MCF 10A (cell line): Measurements from ENCODE around the gene ARL6IP5. TPM values are rescaled to one million over a fixed set of nuclear protein-coding genes. Genes with fewer than 3 reads are reported as not detected.

Experiments
- BruUV-seq: library from RNA; stranded (reverse); fragments of 400-500 nt; replicated peaks from 2 replicates; lab custom pipeline; 2021; lab: Mats Ljungman, UMichigan
- CTCF ChIA-PET: fragments of 300-600 bp; sonication (Branson Sonifier 250); formaldehyde crosslinking; extraction: SDS; loops from one replicate; lab custom pipeline; 2021; ENCODE audit warnings: antibody characterized with exemption, inconsistent platforms; lab: Yijun Ruan, JAX
- POLR2A ChIA-PET: fragments of 300-600, 350-650 bp; sonication (Branson Sonifier 250); formaldehyde crosslinking; extraction: SDS; loops from one replicate; lab custom pipeline; 2020; ENCODE audit warnings: antibody characterized with exemption, inconsistent platforms; lab: Yijun Ruan, JAX
- DNase-seq: peaks from one replicate; pipeline ENCODE4 v3.0.0-alpha.2; 2018; ENCODE audit not compliant: unreplicated experiment
- H3K27ac Mint-ChIP-seq: one replicate; pipeline ENCODE4 v1.8.0; 2022; ENCODE audit warnings: mild to moderate bottlenecking, low read depth, mixed read lengths; ENCODE audit not compliant: unreplicated experiment
- H3K27me3 Mint-ChIP-seq: one replicate; pipeline ENCODE4 v1.8.0; 2022; ENCODE audit warnings: mixed read lengths; ENCODE audit not compliant: insufficient read depth, unreplicated experiment
- H3K36me3 Mint-ChIP-seq: one replicate; pipeline ENCODE4 v1.8.0; 2022; ENCODE audit warnings: mild to moderate bottlenecking, moderate library complexity, mixed read lengths; ENCODE audit not compliant: insufficient read depth, unreplicated experiment
- H3K4me1 Mint-ChIP-seq: one replicate; pipeline ENCODE4 v1.8.0; 2022; ENCODE audit warnings: mixed read lengths; ENCODE audit not compliant: insufficient read depth, unreplicated experiment
- H3K4me3 Mint-ChIP-seq: one replicate; pipeline ENCODE4 v1.8.0; 2022; ENCODE audit warnings: mild to moderate bottlenecking, moderate library complexity, mixed read lengths; ENCODE audit not compliant: unreplicated experiment
- H3K9me3 Mint-ChIP-seq: one replicate; pipeline ENCODE4 v1.8.0; 2022; ENCODE audit warnings: mixed read lengths; ENCODE audit not compliant: unreplicated experiment
- CTCF ChIP-seq: fragments of 200-600 bp; IDR thresholded peaks from one replicate; pipeline ENCODE4 v1.8.0; 2022; ENCODE audit warnings: antibody characterized with exemption, mild to moderate bottlenecking; ENCODE audit not compliant: unreplicated experiment
- intact Hi-C: fragments of 100-400 bp; cut with micrococcal nuclease; formaldehyde crosslinking; loops from 2 replicates; pipeline ENCODE4 v1.14.1; 2022
- total RNA-seq: library from RNA; stranded (reverse); gene quantifications from 2 replicates; pipeline ENCODE4 v1.2.3, GENCODE V29; 2022

Gene ARL6IP5
- total RNA-seq, 1 experiment from 2014 or later = 50.0 TPM

- no peak for TF ChIP-seq CTCF
- POLR2A ChIA-PET = interaction anchor here (0.6 to 18.0 kb wide), 10 partner anchors 6 to 698 kb away, joined by 3 to 371 read pairs (median 5); partner anchors contain the start of genes EOGT and TMF1
- peak overlapping the region; percentile 85 for H3K27ac Mint-ChIP-seq
- no peaks in the 10 kb centered on the region for H3K27me3 Mint-ChIP-seq
- peak overlapping the region; percentile 46 for H3K4me3 Mint-ChIP-seq
- intact Hi-C loops = loop anchor here (5.0 kb wide), 1 partner anchor 119 kb away; no protein-coding TSS in a partner anchor
- no peaks in the 10 kb centered on the region for H3K9me3 Mint-ChIP-seq
- no TSS peak for BruUV-seq
- peaks cover 5% of the 10 kb centered on the region for H3K36me3 Mint-ChIP-seq
- CTCF ChIA-PET = interaction anchor here (0.5 to 1.7 kb wide), 2 partner anchors 70 to 580 kb away, joined by 3 to 5 read pairs; partner anchors contain the start of gene EOGT
- peak; percentile 58 for DNase-seq
- peaks cover 39% of the 10 kb centered on the region for H3K4me1 Mint-ChIP-seq
These were observed 1.9 kb upstream of the ARL6IP5 start for GRCh38 chr3:69082805-69083204.

DNA sequence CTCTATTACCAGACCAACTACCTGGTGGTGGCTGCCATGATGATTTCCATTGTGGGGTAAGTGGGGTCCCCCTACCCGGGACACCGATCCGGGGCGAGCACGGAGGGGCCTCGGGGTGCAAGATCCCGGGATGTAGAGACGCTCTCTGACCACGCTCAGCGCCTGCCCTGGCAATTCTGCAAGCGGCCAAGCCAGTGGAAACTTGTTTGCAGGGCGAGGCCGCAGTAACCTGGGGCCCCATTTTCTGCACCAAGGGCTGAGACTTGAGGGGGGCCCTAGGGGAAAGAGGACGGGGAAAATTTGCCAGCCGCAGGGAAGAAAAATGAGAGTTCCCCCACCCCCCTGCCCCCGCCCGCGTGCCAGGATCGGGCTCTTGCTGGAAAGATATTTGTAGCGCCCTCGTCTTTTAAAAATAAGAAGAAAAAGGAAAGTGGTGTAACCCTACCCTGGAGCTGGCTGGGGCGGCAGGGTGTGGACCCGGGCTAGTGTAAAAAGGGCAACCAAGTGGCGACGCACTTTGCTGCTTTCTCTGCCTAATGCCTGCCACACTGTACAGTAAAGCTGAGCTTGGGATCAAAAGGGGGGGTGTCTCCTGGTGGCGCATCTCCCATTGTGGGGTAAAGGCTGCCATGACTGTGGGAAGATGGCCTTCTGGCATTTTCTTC is 563 bp downstream of the ARL6IP5 start:
- peak; percentile 43 for DNase-seq
- BruUV-seq = TSS peak; percentile 38

DNA sequence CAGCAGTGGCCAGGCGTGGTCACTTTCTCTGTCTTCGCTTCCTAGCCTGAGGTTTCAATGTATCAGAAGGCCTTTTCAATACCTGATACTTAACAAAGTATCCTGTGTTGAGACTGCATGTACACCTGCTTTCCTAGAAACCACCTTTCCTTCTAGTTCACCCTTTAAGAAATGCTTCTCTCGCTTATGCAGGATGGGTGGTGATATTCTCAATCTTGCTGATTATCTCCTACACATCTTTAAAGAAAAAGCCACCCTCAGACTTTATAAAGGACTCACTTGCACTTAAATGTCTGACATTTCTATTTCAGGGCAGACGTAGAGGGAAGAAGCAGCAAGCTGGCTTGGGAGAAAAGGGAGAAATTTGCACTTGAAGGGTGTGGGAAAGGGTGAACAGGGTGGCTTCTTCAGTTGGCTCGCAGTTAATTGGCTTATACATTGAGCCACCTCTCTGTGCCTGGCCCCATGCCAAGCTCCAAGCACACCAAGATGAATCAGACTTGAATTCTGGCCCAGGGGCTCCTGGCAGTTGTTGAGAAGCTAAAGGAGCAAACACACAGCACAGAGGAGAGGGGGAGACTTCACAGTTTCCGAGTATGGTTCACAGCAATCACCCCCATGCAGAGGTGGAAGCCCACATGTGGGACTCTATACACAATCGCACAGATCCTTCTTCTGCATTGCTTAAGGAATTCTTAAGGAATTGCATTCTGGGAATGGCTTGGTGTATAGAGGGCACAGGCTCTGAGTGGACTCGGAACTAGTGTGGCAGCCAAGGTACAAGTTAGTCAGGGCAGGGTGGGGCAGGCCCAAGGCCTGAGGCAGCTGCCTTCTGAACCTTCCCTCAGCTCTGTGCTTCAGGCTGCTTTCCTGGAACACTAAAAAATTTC is 1.3 kb downstream of the ARL6IP5 start:
- CTCF ChIA-PET = interaction anchor here (0.6 to 0.9 kb wide), 5 partner anchors 9 to 1821 kb away, joined by 3 to 5 read pairs (median 3); partner anchors contain the start of gene EOGT
- TSS peak; percentile 79 for BruUV-seq
- intact Hi-C loops = loop anchor here (5.0 kb wide), 2 partner anchors 36 to 74 kb away; partner anchors contain the start of genes EOGT and LMOD3

More for the DNA sequence above, 563 bp downstream of the ARL6IP5 start:
- Mint-ChIP-seq H3K9me3 (no peaks in the 10 kb centered on the region), H3K27ac (peak overlapping the region; percentile 85), H3K27me3 (no peaks in the 10 kb centered on the region), H3K36me3 (peaks cover 25% of the 10 kb centered on the region), H3K4me3 (peak overlapping the region; percentile 81), H3K4me1 (peaks cover 46% of the 10 kb centered on the region)
- TF ChIP-seq CTCF = no peak
- ChIA-PET POLR2A (interaction anchor here (0.6 to 18.0 kb wide), 23 partner anchors 10 to 781 kb away, joined by 3 to 371 read pairs (median 5); partner anchors contain the start of genes EOGT and TMF1), CTCF (interaction anchor here (0.8 to 1.2 kb wide), 3 partner anchors 33 to 84 kb away, joined by 3 to 5 read pairs (median 3); partner anchors contain the start of gene EOGT)
- intact Hi-C loops = loop anchor here (5.0 kb wide), 2 partner anchors 37 to 73 kb away; partner anchors contain the start of genes EOGT and LMOD3

More for the DNA sequence above, 1.3 kb downstream of the ARL6IP5 start:
- Mint-ChIP-seq H3K27me3 (no peaks in the 10 kb centered on the region), H3K27ac (peak overlapping the region; percentile 85), H3K4me3 (peak overlapping the region; percentile 81), H3K36me3 (peaks cover 32% of the 10 kb centered on the region), H3K9me3 (no peaks in the 10 kb centered on the region), H3K4me1 (peaks cover 52% of the 10 kb centered on the region)
- POLR2A ChIA-PET = interaction anchor here (0.6 to 18.0 kb wide), 25 partner anchors 6 to 780 kb away, joined by 3 to 371 read pairs (median 5); partner anchors contain the start of genes EOGT, TMF1 and UBA3
- no peak for TF ChIP-seq CTCF
- peak; percentile 99 for DNase-seq
